ENCODE measurements around the gene AFMID.
A peak's percentile ranks its signal among the peaks of the same experiment; 100 is the strongest.

DNA sequence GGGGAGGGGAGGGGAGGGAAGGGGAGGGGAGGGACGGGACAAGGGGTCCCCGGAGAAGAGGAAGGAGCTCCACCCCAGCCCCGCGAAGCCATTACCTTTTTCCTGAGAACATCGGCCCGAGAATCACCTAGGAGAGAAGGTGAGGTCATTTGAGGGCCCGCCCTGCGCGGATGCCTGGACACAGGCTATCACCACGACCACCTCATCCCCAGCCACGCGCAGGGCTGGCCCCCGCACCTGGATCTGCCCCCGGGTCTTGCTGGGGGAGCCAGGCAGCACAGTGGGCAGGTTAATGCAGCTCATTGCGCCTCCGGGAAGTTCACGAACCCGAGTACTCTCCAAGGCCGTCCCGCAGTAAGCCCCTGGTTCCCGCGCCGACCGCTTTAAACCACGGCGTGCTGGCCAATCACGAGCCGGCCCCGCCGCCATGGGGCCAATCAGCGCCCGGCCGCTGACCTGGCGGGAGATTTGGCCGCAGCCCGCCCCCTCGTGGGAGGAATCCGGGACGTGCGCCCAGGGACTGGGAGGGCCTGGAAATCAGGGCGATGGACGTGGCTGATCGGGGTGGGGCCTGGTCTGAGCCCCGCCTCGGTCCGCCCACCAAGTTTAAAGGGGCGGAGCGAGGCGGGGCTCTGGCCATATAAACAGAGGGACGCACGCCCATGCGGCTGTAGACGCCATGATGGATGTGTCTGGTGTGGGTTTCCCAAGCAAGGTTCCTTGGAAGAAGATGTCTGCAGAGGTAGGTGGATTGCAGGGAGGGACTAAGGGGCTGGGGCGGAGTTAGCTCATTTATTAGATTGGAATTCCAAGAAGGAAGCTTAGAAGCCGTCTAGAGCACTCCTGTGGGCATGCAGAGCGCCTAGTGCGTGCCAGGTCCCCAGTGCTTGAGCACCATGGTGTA lies at the start of gene AFMID, which contains the start of gene TK1:
- TF ChIP-seq, protein P1, sequence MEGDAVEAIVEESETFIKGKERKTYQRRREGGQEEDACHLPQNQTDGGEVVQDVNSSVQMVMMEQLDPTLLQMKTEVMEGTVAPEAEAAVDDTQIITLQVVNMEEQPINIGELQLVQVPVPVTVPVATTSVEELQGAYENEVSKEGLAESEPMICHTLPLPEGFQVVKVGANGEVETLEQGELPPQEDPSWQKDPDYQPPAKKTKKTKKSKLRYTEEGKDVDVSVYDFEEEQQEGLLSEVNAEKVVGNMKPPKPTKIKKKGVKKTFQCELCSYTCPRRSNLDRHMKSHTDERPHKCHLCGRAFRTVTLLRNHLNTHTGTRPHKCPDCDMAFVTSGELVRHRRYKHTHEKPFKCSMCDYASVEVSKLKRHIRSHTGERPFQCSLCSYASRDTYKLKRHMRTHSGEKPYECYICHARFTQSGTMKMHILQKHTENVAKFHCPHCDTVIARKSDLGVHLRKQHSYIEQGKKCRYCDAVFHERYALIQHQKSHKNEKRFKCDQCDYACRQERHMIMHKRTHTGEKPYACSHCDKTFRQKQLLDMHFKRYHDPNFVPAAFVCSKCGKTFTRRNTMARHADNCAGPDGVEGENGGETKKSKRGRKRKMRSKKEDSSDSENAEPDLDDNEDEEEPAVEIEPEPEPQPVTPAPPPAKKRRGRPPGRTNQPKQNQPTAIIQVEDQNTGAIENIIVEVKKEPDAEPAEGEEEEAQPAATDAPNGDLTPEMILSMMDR (IDR thresholded peaks at IDR 0.05) = no peak; the same call in 1 of the 2 replicates
- TF ChIP-seq, protein P2, sequence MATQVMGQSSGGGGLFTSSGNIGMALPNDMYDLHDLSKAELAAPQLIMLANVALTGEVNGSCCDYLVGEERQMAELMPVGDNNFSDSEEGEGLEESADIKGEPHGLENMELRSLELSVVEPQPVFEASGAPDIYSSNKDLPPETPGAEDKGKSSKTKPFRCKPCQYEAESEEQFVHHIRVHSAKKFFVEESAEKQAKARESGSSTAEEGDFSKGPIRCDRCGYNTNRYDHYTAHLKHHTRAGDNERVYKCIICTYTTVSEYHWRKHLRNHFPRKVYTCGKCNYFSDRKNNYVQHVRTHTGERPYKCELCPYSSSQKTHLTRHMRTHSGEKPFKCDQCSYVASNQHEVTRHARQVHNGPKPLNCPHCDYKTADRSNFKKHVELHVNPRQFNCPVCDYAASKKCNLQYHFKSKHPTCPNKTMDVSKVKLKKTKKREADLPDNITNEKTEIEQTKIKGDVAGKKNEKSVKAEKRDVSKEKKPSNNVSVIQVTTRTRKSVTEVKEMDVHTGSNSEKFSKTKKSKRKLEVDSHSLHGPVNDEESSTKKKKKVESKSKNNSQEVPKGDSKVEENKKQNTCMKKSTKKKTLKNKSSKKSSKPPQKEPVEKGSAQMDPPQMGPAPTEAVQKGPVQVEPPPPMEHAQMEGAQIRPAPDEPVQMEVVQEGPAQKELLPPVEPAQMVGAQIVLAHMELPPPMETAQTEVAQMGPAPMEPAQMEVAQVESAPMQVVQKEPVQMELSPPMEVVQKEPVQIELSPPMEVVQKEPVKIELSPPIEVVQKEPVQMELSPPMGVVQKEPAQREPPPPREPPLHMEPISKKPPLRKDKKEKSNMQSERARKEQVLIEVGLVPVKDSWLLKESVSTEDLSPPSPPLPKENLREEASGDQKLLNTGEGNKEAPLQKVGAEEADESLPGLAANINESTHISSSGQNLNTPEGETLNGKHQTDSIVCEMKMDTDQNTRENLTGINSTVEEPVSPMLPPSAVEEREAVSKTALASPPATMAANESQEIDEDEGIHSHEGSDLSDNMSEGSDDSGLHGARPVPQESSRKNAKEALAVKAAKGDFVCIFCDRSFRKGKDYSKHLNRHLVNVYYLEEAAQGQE (IDR thresholded peaks at IDR 0.05; ENCODE audit: insufficient read depth in 1 of 2, low read depth in 2 of 2, low read length in 1 of 2) = no peak
- TF ChIP-seq POLR2AphosphoS5 (IDR thresholded peaks at IDR 0.05; ENCODE audit: low read depth, low read length) = peak; percentile 99
- TF ChIP-seq SIN3A (IDR thresholded peaks at IDR 0.05; ENCODE audit: borderline replicate concordance, insufficient read depth, low read depth, low read length) = peak; percentile 90
- TF ChIP-seq TCF7L2 (IDR thresholded peaks at IDR 0.05; ENCODE audit: low read depth, low read length) = no peak
